GM11168 (cell line): ENCODE measurements around the gene EPB41.
"Not testable (repeated sequence)": the region's sequence is repeated elsewhere in the genome, so short reads cannot be mapped to it uniquely, and the experiment has no call there.

Source experiments
- in situ Hi-C: fragments of 300-500 bp; cut with MboI; formaldehyde crosslinking; loops from one replicate; pipeline ENCODE4 v1.12.0; 2022; ENCODE audit warnings: low sequenced_read_pairs; ENCODE audit not compliant: unreplicated experiment

Gene EPB41

DNA sequence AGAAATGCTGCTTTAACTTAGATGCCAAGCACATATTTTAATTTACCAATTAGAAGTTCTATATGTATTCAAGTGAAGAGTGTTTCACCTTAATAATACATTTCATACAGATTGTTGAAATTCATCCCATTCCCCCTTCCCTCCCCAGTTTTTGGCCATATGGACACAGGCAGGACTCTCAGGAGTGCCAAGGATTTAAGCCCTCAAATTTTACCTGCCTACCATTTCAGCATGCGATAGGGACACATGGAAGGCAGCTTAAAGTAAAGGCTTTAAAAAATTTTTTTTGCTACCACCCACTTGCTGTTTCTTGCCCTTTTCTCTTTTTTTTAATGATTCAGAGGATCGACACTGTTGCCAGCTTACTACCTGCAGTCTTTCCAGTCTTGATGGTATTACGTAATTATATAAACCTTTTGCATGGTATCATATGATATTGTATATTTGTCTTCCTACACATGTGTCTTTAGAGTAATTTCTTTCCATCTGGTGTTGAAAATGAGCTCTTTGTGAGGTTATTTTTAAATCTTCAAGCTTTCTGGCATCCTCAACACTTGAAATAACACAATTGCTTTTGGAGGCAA is 7.0 kb downstream of the EPB41 start:
- in situ Hi-C loops: no loop called here

DNA sequence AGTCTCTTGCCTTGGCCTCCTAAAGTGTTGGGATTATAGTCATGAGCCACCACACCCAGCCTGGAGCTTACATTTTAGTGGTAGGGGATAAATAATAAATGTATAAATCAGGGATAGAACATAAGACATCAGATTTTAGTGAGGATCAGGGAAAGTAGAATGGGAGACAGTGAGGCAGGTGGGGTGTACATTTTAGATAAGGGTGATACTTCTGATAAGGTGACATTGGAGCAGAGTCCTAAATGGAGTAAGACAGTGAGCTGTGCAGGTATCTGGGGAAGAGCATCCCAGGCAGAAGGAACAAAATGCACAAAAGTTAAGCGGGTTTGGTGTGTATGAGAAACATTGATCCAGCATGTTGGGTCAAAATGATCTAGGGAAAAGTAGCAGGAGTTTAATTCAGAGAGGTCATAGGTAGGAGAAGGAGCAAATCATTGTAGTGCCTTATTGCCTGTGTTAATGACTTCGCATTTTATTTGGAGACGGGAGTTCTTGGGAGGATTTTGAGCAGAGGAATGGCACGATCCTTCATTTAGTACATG is 11.1 kb downstream of the EPB41 start:
- in situ Hi-C loops: no loop called here

DNA sequence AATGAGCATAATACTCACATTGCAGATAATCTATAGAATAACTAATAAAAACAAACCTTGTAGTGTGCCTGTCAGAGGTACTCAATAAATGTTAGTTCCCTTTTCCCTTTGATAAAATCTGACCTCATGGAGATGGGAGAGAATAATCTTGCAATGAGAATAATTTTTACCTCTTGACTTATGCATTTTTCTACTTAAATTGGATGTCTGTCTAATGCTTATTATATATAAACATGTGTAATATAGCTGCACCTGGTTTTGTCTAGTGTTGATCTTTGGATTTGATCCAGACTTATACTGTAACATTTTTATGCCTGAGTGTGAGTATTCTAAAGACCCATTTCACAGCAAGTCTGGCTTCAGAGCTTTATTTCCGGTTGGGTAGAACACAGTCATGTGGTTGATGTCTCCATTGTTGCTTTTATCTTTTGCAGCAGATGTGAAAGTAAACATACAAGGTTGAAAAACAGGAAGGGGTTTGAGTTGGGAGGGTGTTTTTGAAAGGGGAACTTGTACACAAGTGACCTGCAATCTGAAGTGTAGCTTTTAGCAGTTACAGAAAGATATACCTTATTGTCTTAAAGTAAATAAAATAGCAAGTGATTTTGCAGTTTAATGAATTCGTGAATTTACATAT is 12.4 kb downstream of the EPB41 start:
- in situ Hi-C loops: no loop called here

DNA sequence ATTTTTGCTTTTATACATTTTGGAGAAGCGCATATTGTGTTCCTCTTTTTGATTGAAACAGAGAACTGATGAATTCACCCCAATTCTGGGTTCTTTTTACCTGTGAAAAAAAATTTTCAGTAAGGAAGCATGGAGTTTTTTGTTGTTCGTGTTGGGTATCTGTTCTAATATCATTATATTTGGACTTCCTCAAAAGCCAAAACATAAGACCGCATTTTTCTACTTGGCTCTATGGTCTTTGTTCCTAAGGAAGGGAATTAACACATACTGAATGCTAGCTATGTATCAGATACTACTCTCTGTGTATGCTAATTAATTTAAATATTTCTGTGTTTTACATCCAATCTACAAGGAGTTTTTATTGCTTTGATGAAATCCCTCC is 12.9 kb downstream of the EPB41 start:
- in situ Hi-C loops: no loop called here

DNA sequence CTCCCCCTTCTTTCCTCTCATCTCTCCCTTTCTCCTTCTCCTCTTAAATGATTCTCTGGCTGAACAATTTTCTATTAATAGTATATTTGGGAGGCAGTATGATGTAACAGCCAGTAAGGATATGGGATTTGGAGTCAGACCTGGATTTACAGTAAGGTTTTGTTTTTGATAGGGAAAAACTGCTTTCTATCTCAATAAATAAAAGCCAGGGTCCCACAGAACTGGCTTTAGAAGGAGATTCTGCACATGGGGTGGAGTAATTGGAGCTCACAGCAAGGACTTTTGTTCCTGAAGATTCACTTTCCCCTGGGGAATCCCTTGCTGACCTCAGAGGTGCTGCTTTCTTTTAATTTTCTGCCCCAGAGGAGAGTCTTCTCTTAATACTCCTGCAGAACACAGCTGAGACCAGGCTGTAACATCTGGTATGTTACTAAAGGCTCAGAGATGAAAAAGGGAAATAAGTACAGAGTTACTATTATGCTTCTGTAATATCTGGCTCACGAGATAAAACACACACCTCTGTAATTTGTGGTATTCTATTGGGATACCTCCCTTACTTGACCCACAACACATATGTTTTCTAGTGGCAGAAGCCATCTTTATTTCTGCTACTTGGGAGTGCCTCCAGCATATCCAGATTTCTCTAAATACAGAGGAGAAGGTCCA is 13.4 kb downstream of the EPB41 start:
- in situ Hi-C loops: no loop called here

DNA sequence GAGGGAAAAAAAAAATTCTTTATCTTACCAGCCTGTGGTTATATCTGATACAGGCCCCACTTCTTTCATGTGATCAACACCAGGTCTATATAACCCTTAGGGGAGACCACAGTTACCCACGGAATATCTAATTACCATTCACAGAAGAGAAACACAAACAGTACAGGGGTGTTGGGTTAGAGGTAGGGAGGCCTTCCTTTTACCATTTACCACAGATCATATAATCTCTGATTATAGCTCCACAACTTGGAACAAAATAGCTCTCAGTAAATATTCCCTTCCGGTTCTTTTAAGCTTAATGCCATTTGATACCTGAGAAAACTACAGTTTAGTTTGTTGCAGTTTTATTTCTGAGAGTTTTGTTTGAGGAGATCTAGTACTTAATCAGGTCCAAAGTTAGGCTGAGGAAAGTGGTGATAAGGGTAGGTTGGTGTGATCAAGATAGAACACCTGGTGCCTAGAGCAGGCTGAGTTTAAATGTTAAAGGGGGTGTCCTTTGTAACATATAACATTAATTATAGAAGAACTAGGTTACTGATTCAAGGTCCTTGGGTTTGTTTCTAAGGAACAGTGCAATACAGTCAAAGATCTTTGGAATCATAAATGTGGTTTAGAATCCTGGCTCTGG is 14.1 kb downstream of the EPB41 start:
- in situ Hi-C loops: no loop called here

DNA sequence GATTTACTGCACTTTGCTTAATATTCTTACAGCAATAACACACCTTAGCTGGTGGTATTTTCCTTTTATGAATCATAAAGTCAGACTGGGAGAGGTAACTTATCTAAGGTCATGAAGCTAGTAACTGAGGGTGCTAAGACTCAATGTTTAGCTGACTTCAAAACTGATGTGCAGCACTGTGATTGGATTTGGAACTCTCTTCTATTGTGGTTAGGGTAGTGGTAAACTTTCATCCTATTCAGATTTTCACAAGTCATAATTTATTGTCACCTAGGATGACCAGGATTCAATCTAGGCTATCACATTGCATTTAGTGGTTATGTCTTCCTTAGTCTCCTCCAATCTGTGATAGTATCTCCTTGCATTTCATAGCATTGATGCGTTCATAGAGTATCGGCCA is 18.9 kb downstream of the EPB41 start:
- in situ Hi-C loops: no loop called here

DNA sequence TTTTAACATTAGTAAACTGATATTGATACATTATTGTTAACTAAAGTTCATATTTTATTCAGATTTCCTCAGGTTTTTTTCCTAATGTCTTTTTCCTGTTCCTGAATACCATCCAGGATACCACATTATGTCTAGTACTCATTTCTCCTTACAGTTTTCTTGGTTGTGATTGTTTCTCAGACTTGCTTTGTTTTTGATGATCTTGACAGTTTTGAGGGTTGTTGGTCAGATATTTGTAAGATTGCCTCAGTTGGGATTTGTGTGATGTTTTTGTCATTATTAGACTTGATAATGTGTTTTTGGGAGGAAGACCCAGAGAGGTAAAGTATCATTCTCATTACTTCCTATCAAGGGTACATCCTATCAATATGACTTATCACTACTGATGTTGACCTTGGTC is 19.5 kb downstream of the EPB41 start:
- in situ Hi-C loops: no loop called here

DNA sequence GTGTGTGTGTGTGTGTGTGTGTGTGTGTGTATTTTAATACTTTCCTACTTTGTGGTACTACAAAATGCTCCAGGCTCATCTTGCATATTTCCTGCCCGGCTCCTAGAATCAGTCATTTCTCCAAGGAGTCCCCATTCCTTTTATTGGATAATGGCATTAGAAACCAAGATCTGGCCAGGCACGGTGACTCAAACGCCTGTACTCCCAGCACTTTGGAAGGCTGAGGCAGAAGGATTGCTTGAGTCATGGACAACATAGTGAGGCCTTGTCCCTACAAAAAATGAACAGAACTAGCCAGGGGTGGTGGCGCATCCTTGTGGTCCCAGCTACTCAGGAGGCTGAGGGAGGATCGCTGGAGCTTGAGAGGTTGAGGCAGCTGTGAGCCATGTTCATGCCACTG is 20.3 kb downstream of the EPB41 start:
- in situ Hi-C loops: no loop called here

DNA sequence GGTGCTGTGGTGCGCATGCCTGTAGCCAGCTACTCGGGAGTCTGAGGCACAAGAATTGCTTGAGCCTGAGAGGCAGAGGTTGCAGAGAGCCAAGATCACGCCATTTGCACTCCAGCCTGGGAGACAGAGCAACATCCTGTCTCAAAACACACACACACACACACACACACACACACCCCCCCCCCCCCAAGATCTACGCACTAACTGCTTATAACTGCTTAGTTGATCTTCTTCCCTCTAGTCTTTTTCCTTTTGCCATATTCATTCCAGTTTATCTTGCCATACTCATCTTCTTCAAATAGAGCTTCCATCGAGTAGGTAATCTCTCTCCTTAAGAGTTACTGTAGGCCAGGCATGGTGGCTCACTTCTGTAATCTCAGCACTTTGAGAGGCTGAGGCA is 20.9 kb downstream of the EPB41 start:
- in situ Hi-C loops: no loop called here

DNA sequence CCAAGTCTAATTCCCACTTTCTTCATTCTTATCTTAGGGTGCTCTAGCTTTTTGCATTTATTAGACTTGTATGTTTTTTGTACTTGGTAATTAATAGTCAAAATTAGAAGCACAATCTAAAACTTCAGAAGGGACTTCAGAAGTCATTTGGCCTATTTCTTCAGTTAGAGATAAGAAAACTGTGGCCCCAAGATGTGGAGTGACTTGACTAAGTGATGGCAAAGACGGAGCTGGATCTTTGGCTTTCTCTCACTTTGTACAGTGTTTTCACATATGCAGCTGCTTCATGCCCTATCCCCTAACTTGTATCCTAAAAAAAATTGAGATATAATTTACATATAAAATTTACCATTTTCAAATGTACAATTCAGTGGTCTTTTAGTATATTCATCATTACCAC is 21.7 kb downstream of the EPB41 start:
- in situ Hi-C loops: no loop called here

DNA sequence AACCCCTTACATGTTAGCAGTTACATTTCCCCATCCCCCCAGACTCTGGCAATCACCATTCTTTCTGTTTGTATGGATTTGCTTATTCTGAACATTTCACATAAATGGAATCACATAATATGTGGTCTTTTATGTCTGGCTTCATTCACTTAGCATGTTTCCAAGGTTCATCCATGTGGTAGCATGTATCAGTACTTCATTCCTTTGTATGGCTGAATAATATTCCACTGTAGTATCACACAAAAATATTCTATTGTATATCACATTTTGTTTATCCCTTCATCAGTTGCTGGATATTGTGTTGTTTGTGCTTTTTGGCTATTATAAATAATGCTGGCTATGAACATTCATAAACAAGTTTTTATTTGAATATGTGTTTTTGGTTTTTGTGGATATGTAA is 22.2 kb downstream of the EPB41 start:
- in situ Hi-C loops: no loop called here

DNA sequence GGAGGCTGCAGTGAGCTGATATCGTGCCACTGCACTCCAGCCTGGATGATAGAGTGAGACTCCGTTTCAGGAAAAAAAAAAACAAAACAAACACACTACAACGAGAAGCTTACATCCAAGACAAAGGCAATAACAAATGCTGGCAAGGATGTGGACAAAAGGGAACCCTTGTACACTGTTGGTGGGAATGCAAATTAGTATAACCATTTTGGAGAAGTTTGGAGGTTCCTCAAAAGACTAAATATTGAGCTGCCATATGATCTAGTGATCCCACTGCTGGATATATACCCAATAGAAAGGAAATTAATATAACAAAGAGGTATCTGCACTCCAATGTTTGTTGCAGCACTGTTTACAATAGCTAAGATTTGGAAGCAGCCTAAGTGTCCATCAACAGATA is 29.2 kb downstream of the EPB41 start:
- in situ Hi-C loops: not testable (repeated sequence)

DNA sequence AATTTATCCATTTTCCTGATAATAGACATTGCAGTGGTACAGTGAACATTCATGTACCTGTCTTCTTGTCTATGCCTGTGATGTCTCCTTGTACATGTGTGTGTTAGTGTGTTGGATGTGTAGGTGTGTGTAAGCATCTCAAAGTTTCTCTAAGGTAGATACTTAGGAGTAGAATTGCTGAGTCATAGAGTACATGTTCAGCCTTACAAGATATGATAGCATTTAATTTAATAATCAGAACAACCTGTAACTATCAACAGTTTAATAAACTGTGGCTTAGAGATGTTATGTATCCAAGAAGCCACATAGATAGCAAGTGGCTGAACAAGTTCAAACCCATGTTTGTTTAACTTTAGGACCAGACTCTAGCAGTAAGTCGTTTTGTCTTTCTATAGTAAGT is 35.6 kb downstream of the EPB41 start:
- in situ Hi-C loops: no loop called here

DNA sequence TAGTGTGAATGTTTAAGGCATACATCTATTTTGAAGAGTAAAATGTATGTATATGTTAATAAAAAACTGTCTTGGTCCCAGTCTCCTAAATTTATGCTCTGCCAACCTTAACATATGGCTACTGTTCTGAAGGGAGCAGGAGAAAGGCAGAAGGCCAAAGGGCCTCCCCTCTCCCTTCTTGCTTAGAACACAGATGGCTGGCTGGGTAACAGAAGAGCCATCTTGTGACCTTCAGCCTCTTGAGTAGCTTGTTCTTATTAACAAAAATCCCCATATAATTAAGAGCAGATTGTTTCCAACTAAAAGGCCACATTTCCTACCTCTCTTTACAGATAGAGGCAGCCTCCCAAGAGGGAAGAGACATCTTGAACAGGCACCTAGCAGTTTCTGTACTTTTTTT is 36.1 kb downstream of the EPB41 start:
- in situ Hi-C loops: no loop called here

DNA sequence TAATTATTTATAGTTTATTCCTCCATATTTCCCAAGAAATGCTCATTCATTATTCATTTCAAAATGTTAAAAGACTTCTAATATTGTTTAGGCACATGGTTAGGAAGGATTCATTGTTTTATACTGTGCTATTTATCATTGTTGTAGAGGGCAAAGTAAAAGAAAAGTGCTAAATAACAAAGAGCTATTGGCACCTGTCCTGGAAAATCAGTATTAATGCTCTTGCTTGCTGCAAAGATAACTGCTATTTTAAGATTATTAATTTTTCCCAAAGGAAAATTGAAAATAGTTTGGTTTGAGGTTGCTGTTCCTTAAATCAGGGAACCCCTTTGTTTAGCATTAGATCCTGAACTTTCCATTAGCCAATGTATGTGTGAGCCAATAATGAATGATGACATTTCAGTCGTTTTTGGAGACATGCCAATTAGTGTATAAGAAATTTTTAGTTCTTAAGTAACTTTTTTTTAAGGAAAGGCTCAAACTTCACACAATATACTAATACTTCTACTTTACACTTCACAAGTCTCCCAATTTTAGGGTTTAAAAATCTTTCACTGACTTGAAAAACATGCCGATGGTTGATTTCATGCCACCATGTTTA is 39.9 kb downstream of the EPB41 start:
- in situ Hi-C loops: no loop called here

DNA sequence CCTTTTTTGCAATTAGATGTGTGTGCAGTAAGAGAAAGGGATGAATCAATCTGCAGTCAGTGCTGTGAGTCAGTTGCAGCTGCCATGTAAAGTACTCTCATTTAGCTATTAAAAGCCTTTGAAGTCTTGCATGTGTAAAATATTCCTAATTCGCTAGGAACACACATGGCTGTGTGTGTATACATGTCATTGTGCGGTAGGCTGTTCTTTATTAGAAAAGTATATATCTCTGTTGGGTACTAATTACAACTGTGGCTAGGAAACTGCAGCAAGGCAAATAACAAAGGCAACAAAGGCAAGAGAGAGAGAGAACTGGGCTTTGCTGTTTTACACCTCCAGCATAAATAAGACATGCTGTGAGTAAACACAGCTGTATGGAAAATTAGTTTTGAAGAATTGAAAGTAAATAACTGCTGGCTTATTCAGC is 41.7 kb downstream of the EPB41 start:
- in situ Hi-C loops: no loop called here

DNA sequence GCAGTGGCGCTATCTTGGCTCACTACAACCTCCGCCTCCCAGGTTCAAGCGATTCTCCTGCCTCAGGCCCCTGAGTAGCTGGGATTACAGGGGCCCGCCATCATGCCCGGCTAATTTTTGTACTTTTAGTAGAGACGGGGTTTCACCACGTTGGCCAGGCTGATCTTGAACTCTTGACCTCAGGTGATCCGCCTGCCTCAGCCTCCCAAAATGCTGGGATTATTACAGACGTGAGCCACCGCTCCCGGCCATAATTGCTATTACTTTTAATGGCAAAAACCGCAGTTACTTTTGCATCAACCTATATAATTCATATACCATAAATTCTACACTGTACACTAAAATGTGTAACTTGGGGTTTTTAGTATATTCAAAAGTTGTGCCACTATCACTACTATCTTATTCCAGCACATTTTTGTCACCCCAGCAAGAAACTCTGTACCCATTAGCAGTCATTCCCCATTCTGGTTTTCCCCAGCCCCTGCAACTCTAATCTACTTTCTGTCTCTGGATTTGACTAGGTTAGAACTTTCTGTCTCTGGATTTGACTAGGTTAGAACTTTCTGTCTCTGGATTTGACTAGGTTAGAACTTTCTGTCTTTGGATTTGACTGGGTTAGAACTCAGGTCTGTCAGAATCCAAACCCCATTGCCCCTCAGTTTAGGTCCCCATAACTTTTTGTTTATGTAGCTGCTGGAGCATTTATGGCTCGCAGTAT is 47.9 kb downstream of the EPB41 start:
- in situ Hi-C loops: not testable (repeated sequence)

DNA sequence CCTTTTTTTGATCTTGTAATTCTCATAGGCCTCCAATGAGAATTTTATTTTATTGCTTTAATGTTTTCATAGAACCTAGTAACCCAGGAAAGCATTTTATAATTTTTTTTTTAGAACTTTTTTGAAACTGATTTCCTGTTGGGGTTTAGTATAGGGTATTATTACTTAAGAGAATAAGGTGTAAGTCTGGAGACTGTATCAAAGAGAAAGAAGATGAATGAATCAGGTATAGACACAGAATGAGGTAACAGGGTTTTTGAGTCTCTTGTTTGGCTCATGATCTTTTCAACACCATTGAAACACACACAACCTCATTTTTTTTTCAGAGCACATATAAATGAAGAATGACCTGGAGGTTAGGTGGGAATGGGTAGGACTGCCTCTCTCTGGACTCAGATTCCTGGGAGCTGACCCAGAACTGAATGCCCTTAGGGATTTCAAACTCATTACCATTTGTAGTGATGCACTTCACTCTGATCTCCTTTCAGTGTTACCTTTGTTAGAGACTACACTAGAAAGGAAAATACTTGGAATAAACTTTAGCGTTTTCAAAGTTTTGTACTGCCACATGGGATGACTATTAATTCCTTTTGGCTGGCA is 51.0 kb downstream of the EPB41 start:
- in situ Hi-C loops: no loop called here

DNA sequence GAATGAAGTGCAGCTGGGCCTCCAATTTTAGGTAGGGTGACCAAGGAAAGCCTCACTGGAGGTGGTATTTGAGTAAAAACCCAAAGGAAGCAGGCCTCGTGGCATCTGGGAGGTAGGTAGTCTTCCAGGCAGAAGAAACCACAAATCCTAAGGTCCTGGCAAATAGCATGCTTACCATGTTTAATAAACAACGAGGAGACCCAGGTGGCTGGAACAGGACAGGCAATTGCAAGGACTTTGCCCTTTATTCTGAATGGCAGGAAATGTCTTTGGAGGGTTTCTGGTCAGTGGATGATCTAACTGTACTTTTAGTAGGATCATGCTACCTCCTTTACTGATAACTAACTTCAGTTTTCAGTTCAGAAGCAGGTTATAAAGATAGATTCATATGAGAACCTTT is 52.2 kb downstream of the EPB41 start:
- in situ Hi-C loops: no loop called here
